NCI-H128 (cell line): ENCODE results near the gene CAD.
A peak's percentile ranks its signal among the peaks of the same experiment; 100 is the strongest.
"Not testable (repeated sequence)": the region's sequence is repeated elsewhere in the genome, so short reads cannot be mapped to it uniquely, and the experiment has no call there.

Source experiments
- DNase-seq: peaks from one replicate; lab custom pipeline; 2025; ENCODE audit not compliant: unreplicated experiment; lab: John Stamatoyannopoulos, UW

Gene CAD

GRCh38 chr2:27217173-27218121 lies at the start of gene CAD:
Gene CAD (plus strand): TSS chr2:27217369. CDS start chr2:27217552, 183 bp downstream.
- peak; percentile 79 for DNase-seq

GRCh38 chr2:27170581-27171337 lies 46.4 kb upstream of the CAD start:
- DNase-seq = no peak

- no peak for DNase-seq
Measured at GRCh38 chr2:27171351-27171848, 45.8 kb upstream of the CAD start.

DNA sequence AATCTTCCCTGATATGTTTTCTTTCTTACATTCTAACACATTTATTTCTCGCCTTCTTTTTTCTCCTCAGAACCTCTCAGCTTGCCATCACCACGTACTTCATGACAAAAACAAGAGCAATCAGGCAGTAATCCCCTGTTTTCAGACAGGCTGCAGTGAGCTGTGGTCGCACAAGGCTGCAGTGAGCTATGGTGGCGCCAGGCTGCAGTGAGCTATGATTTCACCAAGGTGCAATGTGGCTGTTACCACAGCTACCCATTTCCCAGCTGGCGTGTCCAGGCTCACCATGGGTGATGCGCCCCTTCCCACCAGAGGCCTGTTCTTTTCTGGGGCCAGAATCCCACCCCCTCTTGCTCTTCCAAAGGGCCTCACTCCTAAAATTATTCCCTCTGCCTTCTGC lies 42.5 kb upstream of the CAD start:
- no peak for DNase-seq

DNA sequence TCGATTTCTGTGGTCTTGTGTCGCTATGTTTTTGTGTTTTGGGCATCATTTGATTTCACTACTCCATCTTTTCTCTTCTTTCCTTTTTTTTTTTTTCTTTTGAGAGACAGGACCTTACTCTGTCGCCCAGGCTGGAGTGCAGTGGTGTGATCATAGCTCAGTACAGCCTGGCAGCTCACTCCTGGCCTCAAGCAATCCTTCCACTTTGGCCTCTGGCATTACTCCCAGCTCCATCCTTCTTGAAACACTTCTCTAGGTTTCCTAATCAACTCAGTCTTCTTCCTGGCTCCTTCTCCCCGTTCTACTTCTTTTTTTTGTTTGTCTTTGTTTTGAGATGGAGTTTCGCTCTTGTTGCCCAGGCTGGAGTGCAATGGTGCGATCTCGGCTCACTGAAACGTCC lies 41.8 kb upstream of the CAD start:
- no peak for DNase-seq

DNA sequence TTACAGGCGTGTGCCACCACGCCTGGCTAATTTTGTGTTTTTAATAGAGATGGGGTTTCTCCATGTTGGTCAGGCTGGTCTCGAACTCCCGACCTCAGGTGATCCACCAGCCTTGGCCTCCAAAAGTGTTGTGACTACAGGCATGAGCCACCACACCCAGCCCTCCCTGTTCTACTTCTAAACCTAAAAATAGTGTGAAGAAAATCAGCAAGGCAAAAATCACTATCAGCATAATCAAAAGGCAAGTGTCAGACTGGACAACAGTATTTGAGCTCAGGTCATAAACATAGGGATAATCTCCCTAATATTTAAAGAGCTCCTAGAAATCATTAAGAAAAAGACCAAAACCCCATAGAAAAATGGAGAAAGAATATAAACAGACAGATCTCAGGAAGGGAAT lies 41.4 kb upstream of the CAD start:
- DNase-seq = not testable (repeated sequence)

DNA sequence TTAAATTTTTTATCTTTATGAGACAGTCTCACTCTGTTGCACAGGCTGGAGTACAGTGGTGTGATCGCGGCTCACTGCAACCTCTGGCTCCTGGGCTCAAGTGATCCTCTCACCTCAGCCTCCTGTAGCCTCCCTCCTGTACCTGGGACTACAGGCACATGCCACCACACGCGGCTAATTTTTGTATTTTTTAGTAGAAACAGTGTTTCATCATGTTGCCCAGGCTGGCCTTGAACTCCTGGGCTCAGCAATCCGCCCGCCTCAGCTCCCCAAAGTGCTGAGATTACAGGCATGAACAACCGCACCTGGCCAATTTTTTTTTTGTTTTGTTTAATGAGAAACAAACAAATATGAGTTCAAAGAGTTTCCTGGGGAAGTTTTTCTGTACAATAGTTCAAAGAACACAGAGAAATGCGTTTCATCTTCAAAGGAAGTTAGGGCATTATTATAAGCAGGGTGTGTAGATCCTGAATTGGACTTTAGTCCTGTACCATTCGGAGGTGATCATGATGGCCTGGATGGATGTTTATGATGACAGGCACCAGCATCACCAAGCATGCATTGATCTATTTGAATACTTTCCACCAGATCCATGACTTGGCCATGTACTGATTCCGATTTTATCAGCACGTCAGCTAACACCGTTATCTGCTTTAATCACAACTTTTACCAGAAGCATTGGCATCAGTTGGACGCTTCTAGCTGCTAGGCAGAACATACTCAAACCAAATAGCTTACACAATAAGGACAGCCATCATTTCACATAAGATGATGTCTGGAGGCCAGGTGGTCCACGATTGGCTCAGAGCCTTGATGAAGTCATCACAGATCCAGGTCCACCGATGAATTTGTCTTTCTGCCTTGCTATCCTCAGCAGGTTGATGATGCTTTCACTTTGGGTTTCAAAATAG lies 39.5 kb upstream of the CAD start:
- no peak for DNase-seq

GRCh38 chr2:27178469-27178868 lies 38.7 kb upstream of the CAD start:
- DNase-seq = no peak

- no peak for DNase-seq
Measured at GRCh38 chr2:27179344-27180000, 37.7 kb upstream of the CAD start.

DNA sequence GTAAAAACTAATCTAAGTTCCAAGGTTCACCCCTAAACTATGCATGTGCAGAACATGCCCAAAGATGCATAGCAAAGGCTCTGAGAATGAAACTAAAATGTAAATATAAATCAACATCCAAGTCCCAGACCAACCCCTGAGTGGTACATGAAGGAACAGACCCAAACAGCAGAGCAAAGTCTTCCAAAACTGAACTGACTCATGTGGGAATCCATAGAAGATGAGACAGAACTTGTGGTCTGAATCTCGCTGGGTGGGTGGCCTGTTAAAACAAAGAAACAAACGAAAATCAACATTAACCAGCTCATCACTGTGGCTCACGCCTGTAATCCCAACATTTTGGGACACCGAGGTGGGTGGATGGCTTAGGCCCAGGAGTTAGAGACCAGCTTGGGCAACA lies 34.8 kb upstream of the CAD start:
- DNase-seq = no peak

DNA sequence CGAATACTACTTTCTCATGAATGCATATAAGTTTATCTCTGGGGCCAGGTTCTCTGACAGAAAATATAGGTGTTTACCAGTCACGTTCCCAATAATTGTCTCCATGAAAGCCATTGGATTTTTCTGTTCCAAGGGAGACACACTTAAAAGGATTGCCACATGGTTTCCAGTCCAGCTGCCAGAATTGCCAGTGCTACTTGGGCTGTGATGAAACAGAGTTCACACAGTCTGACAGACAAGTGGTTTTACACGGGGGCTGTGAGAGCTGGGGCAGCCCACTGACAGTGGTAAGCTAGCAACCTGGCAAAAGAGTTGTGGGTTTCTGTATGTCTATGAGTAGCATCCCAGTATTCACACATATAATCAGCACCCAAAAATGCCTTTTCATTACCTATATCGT lies 33.1 kb upstream of the CAD start:
- no peak for DNase-seq

DNA sequence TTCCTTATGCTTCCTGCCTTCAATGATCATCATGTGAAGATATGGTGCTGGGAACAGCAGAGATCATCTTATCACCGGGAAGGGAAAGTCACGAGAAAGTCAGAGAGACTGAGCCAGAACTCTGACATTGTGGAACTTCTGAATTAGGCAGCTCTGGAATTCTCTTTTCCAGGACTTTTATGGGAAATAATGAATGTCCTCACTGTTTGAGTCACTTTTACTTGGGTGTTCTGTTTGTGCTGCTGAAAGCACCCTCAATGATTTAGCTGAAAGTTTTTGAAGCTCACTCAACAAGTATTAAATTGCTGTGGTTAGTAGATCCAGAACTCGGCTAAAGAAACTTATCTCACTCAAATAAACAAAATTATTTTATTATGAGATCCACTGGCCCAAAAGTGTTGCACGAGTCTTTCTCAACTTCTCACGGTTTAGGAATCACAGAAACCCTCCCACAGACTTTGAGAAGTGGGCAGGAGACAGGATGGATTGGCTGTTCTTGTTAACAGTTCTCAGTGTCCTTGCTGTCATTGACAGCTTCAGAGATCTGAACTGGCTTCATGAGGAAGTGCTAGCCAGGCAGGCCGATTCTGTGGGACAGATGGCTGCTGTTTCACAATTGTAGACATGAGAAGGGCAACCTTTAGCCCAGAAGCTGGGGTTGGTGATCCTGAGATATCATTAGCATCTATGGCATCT lies 31.7 kb upstream of the CAD start:
- no peak for DNase-seq

DNA sequence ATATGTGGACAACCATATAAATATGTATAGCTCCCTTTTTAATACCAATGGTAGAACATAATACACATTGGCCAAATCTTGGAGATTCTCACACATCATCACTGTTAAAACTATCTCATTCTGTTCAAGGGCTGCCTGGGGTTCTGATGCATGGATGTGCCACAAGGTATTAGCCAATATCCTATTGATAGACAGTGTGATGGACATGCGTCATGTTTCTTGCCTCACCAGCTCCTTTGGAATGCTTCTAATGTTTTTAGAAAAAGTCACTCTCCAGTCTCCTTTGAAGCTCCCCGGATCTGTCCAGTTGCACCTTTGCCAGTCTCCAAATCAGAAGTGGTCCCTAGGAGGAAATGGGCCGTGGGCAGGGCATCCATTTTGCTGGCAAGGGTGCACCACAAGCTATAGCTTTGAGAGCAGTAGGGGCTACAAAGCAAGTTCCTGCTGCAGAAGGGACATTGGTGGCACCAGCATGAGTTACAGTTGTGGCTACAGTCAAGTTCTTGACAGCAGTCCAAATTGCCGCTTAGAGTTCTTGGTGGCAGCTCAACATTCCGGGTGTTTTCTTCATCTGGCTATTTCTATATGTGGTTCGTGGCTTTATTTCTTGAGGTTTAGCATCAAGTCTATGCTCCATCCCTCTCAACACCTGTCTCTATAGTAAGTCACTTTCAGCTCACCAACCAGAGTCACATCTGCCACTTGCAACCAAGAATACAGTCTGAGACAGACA lies 30.4 kb upstream of the CAD start:
- no peak for DNase-seq

GRCh38 chr2:27189989-27190388 lies 27.2 kb upstream of the CAD start:
- DNase-seq = no peak

DNA sequence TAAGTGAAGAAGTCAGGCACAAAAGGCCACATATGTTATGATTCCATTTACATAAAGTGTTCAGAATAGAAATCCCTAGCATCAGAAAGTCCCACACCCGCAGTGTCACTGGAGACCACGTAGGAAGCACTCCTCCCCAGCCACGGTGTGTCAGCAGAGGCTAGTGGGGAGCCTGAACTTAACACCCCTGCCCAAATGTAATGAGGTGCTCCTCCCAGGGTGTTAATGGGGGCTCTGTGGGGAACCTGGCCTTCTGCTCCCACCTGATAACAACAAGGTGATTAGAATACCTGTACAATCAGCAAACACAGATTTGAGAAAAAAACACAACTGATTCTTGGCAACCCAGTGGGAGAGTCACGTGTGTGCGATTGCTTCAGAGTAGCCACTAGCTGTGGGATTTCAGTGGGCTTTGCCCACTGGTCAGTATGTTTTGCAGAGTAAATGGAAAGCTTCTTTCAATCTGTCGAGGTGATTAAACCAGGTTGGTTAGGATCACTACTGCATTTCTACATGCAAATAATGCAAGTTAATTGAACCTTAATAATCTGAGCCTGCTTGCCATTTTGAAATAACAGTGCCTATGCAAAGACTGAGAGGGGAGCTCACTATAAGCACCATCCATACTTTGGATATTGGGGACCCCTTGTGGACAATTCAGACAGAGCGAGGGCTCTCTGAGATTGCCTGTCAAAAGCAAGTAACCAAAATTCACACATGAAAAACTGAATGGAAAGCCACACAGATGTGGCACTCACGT lies 25.9 kb upstream of the CAD start:
- DNase-seq = peak; percentile 43

DNA sequence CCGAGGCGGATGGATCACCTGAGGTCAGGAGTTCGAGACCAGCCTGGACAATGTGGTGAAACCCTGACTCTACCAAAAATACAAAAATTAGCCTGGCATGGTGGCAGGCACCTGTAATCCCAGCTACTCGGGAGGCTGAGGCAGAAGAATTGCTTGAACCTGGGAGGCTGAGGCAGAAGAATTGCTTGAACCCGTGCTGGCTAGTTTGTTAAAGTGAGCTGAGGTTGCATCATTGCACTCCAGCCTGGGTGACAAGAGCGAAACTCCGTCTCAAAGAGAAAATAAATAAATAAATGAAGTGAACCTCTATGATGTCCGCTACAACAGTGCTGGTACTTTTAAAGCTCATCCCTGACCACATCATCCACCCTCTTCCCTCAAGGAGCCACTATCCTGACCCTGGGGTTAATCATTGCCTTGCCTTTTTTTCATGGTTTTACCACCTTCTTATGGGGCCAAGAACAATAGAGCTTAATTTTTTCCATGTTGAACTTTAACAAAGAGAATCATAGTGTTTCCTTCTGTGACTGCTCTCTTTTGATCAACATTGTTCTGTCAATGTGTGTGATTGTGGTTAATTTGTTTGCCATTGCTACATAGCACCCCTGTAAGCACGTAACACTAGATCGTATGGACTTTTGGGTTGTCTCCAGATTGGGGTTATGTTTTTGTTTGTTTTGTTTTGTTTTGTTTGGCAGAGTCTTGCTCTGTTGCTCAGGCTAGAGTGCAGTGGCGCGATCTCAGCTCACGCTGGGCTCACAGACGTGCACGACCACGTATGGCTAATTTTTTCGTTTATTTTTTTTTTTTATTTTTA lies 22.4 kb upstream of the CAD start:
- DNase-seq = no peak

- not testable (repeated sequence) for DNase-seq
Measured at GRCh38 chr2:27195799-27196198, 21.4 kb upstream of the CAD start.

DNA sequence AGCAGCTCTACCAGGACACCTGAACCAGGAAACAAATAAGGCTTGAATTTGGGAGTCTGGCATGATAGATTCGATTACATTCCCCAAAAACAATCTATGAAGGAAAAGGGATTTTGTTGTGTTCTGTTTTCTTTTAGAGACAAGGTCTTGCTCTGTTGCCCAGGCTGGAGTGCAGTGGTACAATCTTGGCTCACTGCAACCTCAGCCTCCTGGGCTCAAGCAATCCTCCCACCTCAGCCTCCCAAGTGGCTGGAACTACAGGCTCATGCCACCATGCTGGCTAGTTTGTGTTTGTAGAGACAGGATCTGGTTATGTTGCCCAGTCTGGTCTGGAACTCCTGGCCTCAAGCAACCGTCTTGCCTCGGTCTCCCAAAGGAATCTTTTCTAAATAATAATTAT lies 19.1 kb upstream of the CAD start:
- DNase-seq = not testable (repeated sequence)
